Astrocyte (in vitro differentiated cells and primary cell): ENCODE measurements around the gene MARS2.

Experiments
- CTCF ChIP-seq: IDR thresholded peaks from 2 replicates; pipeline ENCODE4 v1.5.1; 2011; ENCODE audit warnings: low read depth, mild to moderate bottlenecking, inconsistent platforms, low read length, moderate library complexity; ENCODE audit not compliant: insufficient read depth
- EZH2 ChIP-seq: IDR thresholded peaks from 2 replicates; pipeline ENCODE4 v1.6.1; 2012; ENCODE audit warnings: mild to moderate bottlenecking, low read length, inconsistent platforms; ENCODE audit not compliant: insufficient read depth

GRCh38 chr2:197661626-197662025, 43.5 kb upstream of the MARS2 start:
- TF ChIP-seq CTCF (no peak), EZH2 (no peak)
